CD4-positive, alpha-beta T cell treated with Interleukin-21 for 1 hour (primary cell): Measurements from ENCODE around the gene RRAGD.

Experiments used
- DNase-seq: peaks from one replicate; pipeline ENCODE4 v3.0.0-alpha.2; 2020

RRAGD gene, protein sequence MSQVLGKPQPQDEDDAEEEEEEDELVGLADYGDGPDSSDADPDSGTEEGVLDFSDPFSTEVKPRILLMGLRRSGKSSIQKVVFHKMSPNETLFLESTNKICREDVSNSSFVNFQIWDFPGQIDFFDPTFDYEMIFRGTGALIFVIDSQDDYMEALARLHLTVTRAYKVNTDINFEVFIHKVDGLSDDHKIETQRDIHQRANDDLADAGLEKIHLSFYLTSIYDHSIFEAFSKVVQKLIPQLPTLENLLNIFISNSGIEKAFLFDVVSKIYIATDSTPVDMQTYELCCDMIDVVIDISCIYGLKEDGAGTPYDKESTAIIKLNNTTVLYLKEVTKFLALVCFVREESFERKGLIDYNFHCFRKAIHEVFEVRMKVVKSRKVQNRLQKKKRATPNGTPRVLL

DNA sequence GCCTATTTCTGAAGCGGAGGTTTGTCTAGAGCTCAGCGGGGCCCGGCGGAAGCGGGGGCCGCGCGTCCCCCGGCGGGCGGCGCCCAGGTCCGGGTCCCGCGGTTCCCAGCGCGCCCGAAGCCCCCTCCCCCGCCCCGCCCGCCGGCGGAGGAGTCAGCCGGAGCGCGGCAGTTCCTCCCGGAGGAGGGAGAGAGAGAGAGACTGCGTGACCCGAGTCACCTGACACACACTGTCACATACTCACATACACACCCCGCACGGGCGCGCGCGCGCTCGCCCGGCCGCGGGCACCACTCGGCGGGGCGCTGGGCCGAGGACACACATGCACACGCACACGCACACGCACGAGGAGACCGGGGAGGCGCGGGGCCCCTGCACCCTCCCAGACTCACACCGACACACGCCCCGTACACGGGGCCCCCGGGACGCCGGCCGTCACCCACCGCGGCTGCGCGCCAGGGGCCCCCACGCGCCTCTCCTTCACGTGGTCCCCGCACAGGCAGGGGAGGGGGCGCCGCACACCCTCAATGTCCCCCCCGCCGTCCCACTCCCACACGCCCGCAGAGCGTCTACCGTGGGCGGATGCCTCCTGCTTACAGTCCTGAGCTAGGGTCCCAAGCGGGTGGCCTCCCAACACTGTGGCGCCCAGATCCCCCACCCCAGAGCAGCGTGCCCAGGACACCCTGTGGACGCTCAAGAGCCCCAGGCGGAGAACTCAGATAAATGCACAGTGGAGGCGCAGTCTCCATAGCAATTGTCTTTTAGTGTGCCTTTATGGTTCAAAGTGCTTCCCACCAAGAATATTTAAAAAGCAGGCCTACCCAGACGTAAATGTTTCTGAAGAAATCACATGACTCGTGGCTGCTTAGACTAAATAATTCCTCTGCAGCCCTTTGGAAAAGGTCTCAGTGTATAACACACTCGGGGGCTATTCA lies at the start of gene RRAGD:
Gene RRAGD (minus strand): TSS at position 203 of the 935 bp plus-strand sequence. CDS start 280 bp downstream, outside the sequence.
- DNase-seq = peak; percentile 72

DNA sequence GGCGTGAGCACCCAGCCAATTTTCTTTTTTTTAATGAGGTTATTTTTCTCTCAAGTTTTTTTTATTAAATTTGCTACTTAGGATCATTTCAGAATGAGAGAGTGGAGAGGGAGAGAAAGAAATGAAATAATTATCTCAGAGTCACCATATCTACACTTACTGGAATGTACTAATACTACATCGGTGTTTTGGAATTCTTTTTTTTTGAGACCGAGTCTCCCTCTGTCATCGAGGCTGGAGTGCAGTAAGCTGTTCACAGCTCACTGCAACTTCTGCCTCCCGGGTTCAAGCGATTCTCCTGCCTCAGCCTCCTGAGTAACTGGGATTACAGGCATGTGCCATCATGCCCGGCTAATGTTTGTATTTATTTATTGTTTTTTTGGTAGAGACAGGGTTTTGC lies 48.6 kb upstream of the RRAGD start:
- no peak for DNase-seq

DNA sequence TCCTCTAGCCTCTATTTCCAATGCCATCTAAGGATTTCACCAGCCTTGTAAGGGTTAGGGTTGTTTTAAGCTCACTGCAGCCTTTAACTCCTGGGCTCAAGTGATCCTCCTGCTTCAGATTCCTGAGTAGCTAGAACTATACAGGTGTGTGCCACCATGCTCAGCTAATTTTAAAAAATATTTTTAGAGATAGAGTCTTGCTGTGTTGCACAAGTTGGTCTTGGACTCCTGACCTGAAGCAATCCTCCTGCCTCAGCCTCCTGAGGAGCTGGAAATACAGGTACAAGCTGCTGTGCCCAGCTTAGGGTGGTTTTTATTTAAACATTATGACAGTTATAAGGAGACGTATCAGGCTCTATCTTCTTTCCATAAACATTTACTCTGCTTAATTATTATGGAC lies 47.4 kb upstream of the RRAGD start:
- DNase-seq = no peak

DNA sequence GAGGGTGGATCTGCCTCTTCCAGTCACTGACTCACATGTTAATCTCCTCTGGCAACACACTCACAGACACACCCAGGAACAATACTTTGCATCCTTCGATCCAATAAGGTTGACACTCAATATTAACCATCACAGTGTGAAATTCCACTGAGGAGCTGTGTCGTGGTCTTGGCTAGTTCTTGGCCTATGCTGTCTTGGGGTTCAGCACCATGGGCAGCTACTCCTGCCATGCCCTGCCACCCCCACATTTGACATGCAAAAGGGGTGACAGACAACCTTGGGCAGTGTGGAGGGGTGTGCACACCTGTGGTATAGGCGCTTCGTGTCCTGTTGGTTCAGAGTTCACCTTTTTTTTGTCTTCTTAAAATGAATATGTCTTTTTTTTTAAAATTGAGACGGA lies 46.6 kb upstream of the RRAGD start:
- DNase-seq = no peak

DNA sequence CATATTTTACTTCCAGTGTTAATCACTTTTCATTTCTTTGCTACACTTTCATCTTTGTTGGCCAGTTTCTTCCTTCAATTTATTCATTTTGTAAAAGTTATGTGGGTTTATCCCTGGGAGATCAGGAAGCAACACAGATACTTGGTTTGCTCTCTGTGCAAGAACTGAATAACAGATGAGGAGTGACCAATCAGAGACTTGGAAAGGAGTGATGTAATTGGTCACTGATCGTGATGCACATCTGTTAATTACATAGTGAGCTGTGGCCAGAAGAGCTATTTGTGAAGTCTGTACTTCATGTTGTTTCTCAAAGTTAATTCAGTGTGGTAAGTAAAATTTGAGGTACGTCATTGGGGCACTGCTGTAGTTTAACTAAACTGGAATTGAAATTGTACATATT lies 42.2 kb upstream of the RRAGD start:
- DNase-seq = no peak

DNA sequence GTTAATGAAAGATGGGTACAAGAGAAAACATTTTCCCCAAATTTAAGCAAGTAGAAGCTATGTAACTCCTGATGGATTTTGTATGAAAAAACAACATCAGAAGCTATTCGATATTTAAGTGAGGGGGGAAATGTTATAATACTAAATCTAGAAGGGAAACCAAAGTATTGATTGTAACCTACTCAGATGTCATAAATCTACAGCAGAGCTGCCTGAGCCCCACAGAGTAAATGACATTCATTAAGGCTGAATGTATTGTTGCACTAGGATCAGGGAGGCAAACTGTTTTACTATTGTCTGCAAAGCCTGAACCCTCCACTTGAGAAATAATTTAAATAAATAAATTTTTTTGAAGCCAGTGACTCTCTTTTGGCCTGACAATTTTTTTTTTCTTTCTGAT lies 40.2 kb upstream of the RRAGD start:
- no peak for DNase-seq

DNA sequence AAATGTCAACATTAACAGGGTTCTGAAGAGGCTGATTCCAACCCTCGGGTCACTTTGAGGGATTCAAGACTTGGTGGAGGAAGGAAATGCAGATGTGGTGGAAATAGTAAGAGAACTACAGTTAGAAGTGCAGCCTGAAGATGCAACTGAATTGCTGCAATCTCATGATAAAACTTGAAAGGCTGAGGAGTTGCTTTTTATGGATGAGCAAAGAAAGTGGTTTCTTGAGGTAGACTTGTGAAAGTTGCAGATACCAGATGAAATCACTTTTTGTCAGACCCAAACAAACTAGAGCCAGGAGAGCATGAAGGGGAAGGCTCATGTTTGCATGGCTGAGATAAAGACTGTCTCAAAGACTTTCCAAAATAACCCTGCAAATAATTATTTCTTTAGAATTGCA lies 37.1 kb upstream of the RRAGD start:
- no peak for DNase-seq

DNA sequence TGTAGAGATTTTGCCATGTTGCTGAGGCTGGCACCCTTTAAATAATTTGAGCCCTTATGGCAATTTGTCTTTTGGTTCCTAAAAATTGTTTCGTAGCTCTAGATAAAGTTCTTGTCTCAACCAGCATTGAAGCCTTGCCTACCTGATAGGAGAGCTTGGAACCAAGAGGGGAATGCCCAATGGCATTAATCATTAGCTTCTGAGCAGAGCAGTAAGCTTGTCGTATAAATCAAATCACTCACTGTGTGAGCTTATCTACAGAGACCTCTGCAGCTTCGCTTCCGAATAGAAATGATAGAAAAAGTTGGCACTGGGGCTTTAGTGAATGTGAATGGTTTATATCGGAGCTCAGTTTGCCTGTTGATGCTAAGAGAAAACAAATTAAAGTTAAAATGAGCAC lies 31.6 kb upstream of the RRAGD start:
- DNase-seq = no peak

DNA sequence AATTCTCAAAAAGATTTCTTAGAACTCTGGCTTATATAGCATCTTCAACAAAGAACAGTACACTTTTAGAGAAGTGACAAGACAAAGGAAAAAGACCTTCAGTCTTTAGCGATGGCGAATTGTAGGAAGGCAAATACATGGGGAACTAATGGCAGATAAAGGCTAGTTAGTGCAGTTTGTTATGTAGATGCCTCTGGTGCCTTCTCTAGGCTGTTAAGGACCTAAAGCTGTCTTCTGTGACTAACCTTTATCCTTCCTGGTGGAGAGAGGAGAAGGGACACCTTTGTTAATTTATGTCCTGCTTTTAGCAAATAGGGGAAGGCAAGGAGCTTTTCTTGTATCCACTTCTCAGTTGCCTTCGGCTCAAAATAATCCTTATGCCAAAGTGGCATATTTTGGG lies 28.1 kb upstream of the RRAGD start:
- DNase-seq = no peak

DNA sequence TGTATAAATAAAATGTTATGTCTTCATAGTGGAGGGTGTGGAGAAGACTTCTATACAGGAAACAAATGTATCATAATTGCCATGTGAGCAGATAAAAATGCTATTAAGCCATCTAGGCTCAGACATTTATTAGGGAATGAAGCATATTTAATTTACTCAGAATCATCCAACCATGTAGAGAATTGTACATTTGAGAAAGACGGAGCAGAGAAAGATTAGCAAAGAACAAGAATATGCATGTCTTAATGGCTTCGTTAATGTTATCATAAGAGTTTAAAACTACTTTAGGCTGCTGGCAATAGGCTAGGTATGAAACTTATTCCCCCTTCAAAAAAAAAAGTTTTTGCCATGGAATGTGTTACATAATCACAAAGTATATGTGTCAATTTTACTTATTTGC lies 26.9 kb upstream of the RRAGD start:
- no peak for DNase-seq

DNA sequence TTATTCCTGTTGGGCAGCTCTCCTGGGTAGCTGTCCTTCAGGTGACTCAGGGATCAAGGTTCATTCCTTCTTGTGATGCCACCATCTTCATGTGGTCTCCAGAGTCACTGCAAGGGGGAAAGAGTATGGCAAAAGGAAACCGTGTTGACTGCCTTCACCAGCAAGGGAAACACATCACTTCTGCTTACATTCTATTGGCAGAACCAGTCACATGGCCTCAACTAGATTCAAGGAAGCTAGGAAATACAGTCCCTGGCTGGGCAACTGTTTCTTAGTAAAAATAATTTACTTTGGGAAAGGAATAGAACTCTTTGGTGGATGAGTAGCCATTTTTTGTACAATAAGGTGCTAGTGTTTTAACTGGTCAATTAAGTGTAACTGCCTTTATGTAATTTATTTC lies 26.2 kb upstream of the RRAGD start:
- no peak for DNase-seq

DNA sequence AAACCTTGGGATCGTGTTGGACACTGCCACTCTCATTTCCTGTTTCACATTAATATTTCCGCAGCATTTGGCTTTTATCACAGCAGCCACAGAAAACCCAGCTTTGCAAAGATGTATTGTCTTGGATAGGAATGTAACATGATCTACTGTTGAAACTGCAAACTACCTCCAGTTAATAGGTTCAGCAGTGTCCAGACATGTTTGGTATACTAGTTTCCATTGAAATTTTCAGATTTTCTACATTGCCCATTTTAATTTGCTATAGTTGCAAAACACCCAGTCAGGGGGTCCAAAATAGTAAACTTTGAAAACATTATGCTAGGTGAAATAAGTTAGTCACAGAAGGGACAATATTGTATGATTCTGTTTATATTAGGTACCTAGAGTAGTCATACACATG lies 24.2 kb upstream of the RRAGD start:
- DNase-seq = no peak

DNA sequence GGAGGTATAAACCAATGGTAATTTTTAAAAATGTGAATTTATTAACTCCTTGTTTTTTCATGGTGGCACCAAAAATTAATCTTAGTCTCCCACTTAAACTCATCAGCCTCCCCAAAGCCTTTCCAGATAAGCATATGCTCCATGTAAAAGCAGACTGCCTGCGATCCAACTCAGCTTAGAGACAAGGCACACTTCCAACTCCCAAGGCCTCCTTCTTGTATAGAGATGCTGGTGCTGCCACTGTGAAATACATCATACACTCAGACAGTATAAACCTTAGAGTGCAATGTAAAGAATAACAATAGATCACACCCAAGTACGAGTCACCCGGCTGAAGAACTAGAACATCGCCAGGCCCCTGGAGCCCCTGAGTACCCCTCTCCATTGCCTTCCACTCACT lies 22.9 kb upstream of the RRAGD start:
- no peak for DNase-seq

DNA sequence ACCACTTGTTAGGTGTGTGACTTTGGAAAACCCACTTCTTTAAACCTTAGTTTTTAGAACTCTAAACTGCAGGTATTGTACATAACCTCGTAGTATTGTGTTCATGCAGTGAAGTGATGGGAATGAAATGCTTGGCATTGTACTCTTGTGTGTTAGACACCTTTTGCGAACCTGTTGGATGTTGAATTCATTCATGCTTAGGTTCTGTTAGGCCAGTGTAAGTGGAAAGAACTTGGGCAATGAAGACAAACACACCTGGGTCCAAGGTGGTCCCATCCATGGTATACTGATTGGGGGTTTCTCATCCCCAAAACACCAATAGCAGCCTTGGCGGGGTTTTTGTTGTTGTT lies 22.1 kb upstream of the RRAGD start:
- no peak for DNase-seq

DNA sequence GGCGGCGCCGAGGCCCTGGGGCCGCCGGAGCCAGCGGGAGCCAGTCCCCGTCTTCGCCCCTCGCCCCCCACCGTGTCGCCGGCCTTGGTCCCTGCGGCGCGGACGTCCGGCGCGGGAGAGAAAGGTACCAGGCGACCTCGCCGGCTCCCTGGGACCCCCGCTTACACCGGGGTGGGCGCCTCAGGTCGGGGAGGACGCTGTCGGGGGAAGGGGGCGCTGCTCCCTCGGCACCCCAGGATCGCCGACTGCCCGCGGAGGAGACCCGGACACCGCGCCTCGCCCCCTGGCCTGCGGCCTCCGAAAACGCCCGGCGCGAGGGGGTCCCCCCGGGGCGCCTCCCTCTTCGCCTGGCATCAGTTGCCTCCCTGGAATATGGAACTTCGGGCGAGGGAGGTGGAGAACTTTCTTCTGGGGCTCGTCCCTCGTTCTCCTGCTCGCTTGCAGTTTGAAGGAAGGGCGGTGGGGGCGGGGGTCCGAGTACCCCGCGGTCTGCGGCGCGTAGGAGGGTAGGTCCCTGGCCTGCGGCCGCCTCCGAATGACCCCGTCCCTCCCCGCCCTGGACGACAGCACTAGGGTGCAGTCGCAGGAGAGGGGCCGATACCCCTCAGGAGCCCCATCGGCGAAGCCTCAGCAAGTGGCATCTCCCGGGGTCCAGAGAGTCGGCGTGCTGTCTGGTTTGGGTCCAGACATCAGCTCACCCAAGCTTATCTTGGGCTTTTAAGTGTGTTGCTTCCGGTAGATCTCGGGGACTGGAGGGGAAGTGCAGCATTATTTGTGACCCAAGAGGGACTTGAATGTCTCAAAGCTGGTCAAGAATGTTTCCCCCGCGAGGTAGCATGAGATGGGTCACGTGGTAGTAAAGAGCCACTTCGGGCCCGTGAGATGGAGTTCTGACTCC lies 21.4 kb upstream of the RRAGD start:
- peak; percentile 39 for DNase-seq

DNA sequence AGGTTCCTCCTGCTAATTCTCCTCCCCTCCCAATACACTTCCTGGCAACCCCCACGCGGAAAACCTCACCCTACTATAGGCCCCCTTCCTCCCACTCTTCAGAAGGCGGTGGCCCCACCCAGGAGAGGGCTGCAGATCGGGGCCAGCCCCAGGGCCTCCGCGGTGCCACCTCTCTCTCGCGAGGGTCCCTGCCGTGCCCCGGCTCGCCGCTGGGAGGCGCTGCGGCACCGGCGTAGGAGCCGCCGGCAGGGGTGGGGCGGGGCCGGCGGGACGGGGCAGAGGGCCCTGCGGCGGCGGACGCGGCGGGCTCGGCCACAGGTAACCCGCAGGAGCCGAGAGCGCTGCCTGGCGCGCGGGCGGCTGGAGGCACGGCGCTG lies 20.8 kb upstream of the RRAGD start, which contains the start of gene ANKRD6:
Gene ANKRD6 (plus strand): TSS at position 278 of the 377 bp plus-strand sequence. CDS start 133,825 bp downstream, outside the sequence.
- peak; percentile 85 for DNase-seq

DNA sequence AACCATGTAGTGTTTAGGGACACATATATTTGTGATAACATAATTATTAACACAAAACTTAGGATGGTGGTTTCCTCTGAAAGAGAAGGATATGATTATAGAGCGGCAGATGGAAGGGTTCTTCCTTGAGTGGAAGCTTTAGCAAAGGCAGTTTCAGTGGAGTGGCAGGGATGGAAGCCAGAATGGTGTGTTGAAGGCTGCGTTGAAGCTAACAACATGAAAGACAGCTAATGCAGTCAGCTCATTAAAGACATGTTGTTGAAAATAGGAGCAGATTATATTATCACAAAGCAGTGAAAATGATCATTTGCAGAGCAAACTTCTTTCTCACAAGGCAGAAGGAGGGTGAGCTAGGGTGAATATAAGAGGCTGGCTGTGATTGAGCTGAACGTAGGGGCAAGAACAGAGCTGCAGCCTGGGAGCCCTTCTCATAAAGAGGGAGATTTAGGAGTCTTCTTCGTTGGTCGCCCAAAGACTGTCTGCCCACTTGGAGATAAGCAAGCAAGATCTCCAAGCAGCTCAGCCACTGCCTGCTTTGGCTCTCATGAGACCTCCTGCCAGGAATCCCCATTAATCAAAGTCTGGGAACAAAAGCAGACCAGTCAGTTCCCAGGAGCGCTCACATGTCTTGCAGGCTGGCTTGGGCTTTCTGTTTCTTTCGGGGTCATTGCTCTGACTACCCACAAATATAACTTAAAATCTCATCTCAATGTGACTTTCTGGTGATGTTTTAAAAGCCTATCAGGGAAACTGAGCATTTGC lies 18.3 kb upstream of the RRAGD start:
- DNase-seq = no peak

DNA sequence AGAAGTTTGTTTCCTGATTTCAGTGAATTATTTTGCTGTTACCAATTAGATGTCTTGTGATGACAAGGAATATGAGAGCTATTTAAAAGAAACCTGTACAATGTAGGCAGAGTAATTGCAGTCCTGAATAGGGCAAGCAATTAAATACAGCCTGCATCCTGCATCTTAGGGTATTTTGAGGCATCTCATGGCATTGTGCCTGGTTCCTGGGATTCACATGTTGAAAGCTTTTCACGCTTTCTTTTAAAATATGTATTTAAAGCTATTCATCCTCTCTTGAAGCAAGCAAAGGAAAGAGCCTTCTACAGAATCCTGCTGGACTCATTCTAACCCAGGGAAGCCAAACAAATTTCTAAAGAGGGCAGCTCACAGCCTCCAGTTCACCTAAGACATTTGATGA lies 4.7 kb upstream of the RRAGD start:
- no peak for DNase-seq

DNA sequence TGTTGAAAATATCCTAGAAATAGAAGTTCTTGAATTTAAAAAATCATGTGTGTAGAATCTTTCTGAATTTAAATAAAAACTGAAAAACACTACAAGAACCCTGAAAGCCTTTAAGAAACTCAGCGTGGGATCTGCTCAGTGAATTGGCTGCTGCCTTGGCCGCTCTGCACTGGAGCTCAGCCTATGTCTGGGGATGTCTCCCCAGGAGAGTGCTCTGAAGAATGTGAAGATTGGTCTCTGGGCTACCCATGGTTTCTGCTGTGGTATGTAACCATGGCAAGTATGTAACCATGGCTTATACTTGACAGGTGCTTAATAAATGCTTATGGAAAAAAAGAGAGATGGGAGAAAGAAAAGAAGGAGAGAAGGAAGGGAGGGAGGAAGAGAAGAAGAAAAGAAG lies 3.1 kb upstream of the RRAGD start:
- DNase-seq = no peak

DNA sequence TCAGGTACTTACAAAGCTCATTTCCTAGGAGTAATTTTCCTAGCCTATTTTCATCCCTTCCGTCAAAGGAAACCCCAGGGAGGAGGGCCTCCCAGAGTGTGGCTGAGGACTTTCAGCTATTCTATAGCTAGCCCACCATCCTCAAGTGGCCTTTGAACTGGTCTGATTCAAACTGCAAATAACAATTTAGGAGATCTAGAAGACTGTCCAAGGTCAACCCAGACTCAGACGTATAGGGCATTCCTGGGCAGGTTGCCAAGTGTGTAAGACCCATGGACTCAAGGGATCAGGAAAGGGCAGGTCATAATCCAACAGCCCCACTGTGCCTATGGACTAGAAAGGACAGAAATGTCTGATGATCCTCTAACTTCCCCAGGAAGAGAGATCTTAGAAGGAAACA lies 2.1 kb upstream of the RRAGD start:
- no peak for DNase-seq

DNA sequence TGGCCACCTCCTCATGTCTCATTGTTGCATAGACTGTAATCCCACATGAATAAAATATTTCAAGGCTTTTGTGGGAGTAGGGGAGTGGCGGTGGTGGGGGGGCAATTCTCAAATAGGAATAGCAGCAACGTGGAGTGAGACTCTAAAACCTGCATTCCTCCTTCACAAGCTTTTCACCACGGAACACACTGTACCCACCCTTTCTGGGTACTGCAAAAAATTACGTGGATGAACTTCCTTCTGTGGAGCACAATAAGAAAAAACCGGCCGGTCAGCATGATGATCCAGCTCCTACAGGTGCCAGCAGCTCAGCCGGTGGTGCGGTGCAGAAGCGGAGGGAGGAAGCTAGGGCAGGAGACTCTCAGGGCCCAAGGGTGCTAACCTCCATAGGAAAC lies 930 bp upstream of the RRAGD start:
- no peak for DNase-seq
